ENCODE measurements around the gene SLC17A3. TPM values are rescaled to one million over a fixed set of nuclear protein-coding genes. Genes with fewer than 3 reads are reported as not detected.
A peak's percentile ranks its signal among the peaks of the same experiment; 100 is the strongest.

Gene SLC17A3
- total RNA-seq, 4 donors from 2014 or later = not detected

DNA sequence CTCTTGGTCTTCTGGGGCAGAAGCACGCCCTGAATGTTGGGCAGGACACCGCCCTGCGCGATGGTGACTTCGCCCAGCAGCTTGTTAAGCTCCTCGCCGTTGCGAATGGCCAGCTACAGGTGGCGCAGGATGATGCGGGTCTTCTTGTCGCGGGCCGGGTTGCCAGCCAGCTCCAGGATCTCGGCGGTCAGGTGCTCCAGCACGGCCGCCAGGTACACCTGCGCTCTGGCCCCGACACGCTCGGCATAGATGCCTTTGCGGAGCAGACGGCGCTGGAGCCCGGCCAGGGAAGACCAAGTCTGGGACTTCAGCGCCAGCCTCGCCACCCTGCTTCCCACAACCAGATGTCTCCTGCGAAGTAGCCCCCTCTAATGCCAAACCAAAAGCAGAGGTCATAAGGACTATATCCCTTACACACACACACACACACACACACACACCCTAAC lies 8.0 kb upstream of the SLC17A3 start:
- DNase-seq (ENCODE audit: low spot score in 2 of 2) = no peak
- no peaks in the 10 kb centered on the region for H3K4me1 ChIP-seq
- 77 to 79% methylated on average over 10 to 28 of the region's 28 CpGs for WGBS, 2 donors
- no peak overlapping the region for H3K27ac ChIP-seq
- H3K4me3 ChIP-seq = peak overlapping the region in 1 of 4 donors; percentile 6
- no peaks in the 10 kb centered on the region for H3K9me3 ChIP-seq
- no peaks in the 10 kb centered on the region for H3K36me3 ChIP-seq
- TF ChIP-seq POLR2A (IDR thresholded peaks at IDR 0.05) (no peak), EP300 (IDR thresholded peaks at IDR 0.05) (no peak)
- TF ChIP-seq, protein P1, sequence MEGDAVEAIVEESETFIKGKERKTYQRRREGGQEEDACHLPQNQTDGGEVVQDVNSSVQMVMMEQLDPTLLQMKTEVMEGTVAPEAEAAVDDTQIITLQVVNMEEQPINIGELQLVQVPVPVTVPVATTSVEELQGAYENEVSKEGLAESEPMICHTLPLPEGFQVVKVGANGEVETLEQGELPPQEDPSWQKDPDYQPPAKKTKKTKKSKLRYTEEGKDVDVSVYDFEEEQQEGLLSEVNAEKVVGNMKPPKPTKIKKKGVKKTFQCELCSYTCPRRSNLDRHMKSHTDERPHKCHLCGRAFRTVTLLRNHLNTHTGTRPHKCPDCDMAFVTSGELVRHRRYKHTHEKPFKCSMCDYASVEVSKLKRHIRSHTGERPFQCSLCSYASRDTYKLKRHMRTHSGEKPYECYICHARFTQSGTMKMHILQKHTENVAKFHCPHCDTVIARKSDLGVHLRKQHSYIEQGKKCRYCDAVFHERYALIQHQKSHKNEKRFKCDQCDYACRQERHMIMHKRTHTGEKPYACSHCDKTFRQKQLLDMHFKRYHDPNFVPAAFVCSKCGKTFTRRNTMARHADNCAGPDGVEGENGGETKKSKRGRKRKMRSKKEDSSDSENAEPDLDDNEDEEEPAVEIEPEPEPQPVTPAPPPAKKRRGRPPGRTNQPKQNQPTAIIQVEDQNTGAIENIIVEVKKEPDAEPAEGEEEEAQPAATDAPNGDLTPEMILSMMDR (IDR thresholded peaks at IDR 0.05) = no peak
- no peaks in the 10 kb centered on the region for H3K27me3 ChIP-seq

- WGBS, 2 donors = 81 to 82% methylated on average over 4 of the region's 4 CpGs
Observed at GRCh38 chr6:25880601-25881000, 6.6 kb upstream of the SLC17A3 start.

DNA sequence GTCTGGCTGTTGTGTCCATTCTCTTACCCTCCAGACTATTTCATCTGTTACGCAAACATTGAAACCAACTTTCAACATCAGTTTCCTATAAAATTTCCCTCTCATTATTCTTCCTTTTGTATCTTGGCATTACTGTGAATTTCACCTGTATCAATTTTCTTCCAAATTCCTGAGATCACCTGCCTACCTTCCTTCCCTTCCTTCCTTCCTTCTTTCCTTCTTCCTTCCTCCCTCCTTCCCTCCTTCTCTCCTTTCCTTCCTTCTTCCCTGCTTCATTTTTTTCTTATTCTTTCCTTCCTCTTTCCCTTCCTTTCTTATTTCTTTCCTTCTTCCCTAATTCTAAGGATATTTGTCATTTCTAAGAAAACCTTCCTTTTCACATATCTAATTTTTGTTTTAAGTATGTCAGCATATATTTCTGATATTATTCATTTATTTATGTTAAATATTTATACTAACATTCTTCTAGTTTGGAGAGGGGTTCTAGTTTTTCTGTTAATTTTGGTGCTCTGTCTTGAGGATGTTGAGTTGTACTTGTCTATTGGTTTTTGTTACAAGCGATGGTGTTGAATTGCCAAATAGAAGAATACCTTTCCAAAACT lies 4.8 kb upstream of the SLC17A3 start:
- DNase-seq (ENCODE audit: low spot score in 2 of 2) = no peak
- TF ChIP-seq EP300 (IDR thresholded peaks at IDR 0.05) = no peak
- no peak for TF ChIP-seq POLR2A (IDR thresholded peaks at IDR 0.05)
- TF ChIP-seq, protein P1 (IDR thresholded peaks at IDR 0.05) = no peak
- H3K27ac ChIP-seq = no peak overlapping the region
- H3K9me3 ChIP-seq = no peaks in the 10 kb centered on the region
- no peaks in the 10 kb centered on the region for H3K36me3 ChIP-seq
- no peaks in the 10 kb centered on the region for H3K4me1 ChIP-seq
- H3K27me3 ChIP-seq = peaks cover 0 to 4% of the 10 kb centered on the region in 2 donors
- H3K4me3 ChIP-seq = no peak overlapping the region
- 94 to 99% methylated on average over 2 of the region's 2 CpGs for WGBS, 2 donors

More at GRCh38 chr6:25880601-25881000, 6.6 kb upstream of the SLC17A3 start:
- no peak overlapping the region for H3K4me3 ChIP-seq
- TF ChIP-seq POLR2A (IDR thresholded peaks at IDR 0.05) (no peak), EP300 (IDR thresholded peaks at IDR 0.05) (no peak)
- TF ChIP-seq, protein P1 (IDR thresholded peaks at IDR 0.05) = no peak
- no peak overlapping the region for H3K27ac ChIP-seq
- no peaks in the 10 kb centered on the region for H3K27me3 ChIP-seq
- H3K36me3 ChIP-seq = no peaks in the 10 kb centered on the region
- H3K9me3 ChIP-seq = no peaks in the 10 kb centered on the region
- DNase-seq (ENCODE audit: low spot score in 2 of 2) = no peak
- H3K4me1 ChIP-seq = no peaks in the 10 kb centered on the region

DNA sequence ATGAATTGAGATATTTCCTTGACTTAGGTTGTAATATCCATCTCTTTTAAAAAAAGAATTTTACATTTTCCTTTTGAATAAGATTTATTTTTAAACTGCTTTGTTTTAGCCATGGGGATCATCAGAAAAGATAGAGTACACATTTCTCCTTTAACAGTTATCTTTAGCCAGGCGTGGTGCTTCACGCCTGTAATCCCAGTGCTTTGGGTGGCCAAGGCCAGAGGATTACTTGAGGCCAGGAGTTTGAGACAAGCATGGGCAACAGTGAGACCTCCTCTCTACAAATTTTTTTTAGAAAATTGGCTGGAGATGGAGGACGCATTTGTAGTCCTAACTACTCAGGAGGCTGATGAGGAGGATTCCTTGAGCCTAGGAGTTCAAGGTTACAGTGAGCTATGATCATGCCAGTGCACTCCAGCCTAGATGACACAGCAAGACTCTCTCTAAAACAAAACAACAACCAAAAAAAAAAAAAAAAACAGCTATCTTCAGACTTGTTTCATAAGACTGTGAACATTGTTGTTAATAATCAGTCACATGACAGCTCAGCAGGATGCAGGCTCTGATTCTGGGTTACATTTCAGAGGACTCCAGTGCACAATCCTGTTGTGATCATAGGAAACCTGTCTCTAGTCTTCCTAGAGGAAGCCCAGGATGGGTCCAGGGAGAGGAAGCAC lies 2.0 kb upstream of the SLC17A3 start:
- Histone ChIP-seq H3K4me1 (no peaks in the 10 kb centered on the region), H3K9me3 (no peaks in the 10 kb centered on the region), H3K27ac (no peak overlapping the region), H3K4me3 (no peak overlapping the region), H3K36me3 (no peaks in the 10 kb centered on the region), H3K27me3 (peaks cover 0 to 4% of the 10 kb centered on the region in 2 donors)
- 85% methylated on average over 3 of the region's 3 CpGs for WGBS, 2 donors
- DNase-seq (ENCODE audit: low spot score in 2 of 2) = no peak
- TF ChIP-seq, protein P1 (IDR thresholded peaks at IDR 0.05) = no peak
- TF ChIP-seq POLR2A (IDR thresholded peaks at IDR 0.05) = no peak
- TF ChIP-seq EP300 (IDR thresholded peaks at IDR 0.05) = no peak

DNA sequence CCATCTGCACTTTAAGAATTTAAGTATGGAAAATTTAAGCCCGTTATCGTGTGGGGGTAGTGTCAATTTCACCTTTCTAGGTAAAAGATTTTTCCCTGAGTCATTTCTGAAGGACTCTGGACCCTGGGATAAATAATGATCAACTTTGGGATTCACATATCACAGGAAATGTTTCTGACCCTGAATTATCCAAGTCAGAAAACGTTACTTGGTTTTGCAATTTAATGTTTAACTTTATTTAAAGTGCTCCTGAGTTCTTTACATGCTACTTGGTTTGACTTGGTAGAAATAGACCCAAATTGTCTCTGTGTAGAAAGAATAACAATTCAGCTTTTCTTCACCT lies 1.5 kb upstream of the SLC17A3 start:
- Histone ChIP-seq H3K27ac (no peak overlapping the region), H3K9me3 (no peaks in the 10 kb centered on the region), H3K4me3 (no peak overlapping the region), H3K4me1 (no peaks in the 10 kb centered on the region), H3K36me3 (no peaks in the 10 kb centered on the region), H3K27me3 (peaks cover 0 to 4% of the 10 kb centered on the region in 2 donors)
- TF ChIP-seq, protein P1 (IDR thresholded peaks at IDR 0.05) = no peak
- WGBS, 2 donors = 59 to 78% methylated on average over 3 of the region's 3 CpGs
- DNase-seq (ENCODE audit: low spot score in 2 of 2) = no peak

Data from tibial nerve (tissue), 4 donors.